Measurements from ENCODE around the gene KLF11.
"Not testable (repeated sequence)": the region's sequence is repeated elsewhere in the genome, so short reads cannot be mapped to it uniquely, and the experiment has no call there.

- TF ChIP-seq CTCF, EP300, POLR2AphosphoS5 (IDR thresholded peaks at IDR 0.05): not testable (repeated sequence)
Measured at GRCh38 chr2:10011606-10012325, 31.6 kb upstream of the KLF11 start.

Measured in stomach (tissue), 4 donors.